Activated CD8-positive, alpha-beta memory T cell treated with anti-CD3 and anti-CD28 coated beads, Interleukin-2, amount 50 U/mL, for 48 hours (primary cell): ENCODE results near the gene ANGEL2.
A peak's percentile ranks its signal among the peaks of the same experiment; 100 is the strongest.
"Not testable (repeated sequence)": the region's sequence is repeated elsewhere in the genome, so short reads cannot be mapped to it uniquely, and the experiment has no call there.

ENCODE experiments used
- DNase-seq: peaks from one replicate; pipeline ENCODE4 v3.0.0-alpha.2; 2020

ANGEL2 gene

DNA sequence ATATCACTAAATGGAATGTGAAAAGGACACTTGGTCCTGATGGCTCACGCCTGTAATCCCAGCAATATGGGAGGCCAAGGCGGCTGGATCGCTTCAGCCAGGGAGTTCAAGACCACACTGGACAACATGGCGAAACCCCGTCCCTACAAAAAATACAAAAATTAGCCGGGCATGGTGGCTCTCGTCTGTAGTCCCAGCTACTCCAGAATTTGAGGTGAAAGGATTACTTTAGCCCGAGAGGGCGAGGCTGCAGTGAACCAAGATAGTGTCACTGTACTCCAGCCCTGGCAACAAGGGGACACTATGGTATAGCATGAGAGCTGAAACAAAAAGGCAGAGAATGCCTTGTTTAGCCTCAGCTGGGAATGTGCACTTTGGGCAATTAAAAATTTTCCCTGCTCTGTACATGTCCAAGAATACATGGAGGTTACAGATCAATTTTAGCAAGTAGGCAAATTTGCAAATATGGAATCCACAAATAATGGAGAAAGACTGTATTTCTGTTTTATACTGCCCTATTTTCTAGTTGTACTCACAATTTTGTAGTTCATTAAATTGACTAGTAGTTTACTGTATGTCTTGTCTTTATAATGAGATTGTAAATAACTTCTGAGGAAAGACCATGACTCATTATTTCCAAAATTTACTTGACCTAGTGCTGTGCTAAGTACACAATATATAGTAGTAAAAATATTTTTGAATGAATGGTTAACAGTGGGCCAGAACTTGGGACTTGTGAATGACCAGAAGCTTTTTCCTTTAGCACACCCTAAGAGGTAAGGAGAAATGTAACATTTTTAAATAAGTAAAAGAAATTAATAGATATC lies 2.0 kb upstream of the ANGEL2 start:
- DNase-seq: no peak

DNA sequence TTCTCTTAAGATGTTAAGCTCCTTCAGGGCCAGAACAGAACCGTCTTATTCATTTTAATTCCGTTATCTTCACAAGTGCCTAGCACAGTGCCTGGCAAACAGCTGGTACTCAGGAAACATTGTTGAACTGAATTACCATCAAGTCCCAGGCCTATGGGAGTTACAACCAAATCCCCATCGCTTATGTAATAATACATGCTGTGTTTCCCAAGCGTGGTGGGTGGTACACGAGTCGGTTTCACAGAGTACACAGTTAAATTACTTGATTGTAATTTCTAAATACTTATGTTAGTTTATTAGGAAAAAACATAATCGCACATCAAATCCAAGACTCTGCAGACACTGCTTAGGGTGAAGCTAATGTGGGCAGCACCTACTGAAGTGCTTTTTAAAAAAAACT lies 1.0 kb downstream of the ANGEL2 start:
- DNase-seq: no peak

GRCh38 chr1:213008564-213008963 lies 7.1 kb downstream of the ANGEL2 start:
- no peak for DNase-seq

DNA sequence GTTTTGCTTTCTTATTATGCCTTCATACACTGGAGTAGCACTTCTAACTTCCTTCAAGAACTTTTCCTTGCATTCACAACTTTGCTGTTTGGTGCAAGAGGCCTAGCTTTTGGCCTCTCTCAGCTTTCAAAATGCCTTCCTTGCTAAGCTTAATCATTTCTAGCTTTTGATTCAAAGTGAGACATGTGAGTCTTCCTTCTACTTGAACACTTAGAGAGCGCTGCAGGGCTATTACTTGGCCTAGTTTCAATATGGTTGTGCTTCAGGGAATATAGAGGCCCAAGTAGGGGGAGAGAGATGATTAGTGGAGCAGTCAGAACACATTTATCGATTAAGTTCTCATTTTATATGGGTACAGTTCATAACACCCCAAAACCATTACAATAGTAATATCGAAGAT lies 12.4 kb downstream of the ANGEL2 start:
- no peak for DNase-seq

DNA sequence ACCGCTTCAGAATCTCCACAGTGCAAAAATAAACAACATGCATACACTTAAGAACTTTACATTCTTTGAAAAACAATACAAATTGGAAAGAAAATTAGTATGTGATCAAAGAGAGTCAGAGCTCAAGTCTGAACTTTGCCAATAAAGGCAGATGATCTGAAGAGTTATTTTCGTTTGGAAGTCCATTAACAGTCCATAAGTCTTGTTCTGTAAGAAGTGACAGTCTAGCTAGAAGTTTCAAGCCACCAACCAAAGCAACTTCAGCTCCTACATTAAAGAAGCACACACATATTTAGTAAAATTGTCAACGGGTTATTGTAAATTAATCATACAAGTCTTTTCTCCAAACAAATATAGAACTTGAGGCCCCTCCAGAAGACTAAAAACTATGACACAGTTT lies 20.7 kb downstream of the ANGEL2 start:
- DNase-seq: no peak

- not testable (repeated sequence) for DNase-seq
Observed at GRCh38 chr1:212993960-212994359, 21.7 kb downstream of the ANGEL2 start.

- no peak for DNase-seq
Observed at GRCh38 chr1:212990276-212990675, 25.4 kb downstream of the ANGEL2 start.

DNA sequence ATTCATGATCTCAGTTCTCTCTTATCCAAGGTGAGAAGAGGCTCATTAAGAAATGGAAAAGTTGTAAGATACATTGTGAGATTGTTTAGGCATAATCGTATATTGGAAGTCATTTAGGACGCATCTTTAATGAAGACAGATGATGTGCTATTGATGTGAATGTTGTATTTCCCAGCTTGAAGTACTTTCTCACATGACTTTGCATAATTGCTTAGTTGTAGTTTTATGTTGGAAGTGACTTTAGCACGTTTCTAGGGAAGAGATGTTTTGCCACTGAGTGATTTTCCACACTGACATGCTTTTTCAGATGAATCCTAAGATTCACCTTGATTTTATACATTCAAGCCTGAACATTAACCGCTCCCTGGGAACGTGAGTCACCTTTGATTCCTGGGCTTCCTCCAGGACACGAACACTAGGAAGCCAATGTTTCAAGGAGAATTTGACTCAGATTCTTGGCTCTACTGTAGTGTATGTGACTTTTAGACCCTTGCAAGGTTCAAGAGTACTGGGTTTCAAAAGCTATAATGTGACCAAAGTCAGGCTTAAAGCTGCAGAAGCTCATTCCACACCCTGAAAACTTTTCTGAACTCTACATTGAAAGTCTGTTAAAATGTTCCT lies 27.9 kb downstream of the ANGEL2 start:
- no peak for DNase-seq

DNA sequence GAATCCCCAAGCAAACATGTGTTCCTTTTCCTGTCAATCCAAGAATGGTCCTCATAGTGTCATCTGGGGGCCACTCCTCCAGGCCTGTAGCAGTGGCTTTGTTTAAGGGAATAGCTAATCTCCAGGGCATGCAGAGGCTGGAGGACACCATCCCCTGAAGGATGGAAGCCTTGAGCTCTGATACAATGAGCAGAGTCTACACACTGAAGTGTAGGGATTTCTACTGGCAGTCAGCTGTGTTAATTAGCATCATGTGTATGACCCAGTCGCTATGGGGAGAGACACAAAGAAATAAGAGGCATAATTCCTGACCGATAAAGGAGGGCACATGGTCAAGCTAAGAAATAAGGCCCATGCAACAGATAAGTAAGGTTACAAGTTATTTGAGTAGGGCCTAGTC lies 29.1 kb downstream of the ANGEL2 start:
- DNase-seq: no peak

- no peak for DNase-seq
Observed at GRCh38 chr1:212984522-212985291, 31.0 kb downstream of the ANGEL2 start.

- DNase-seq: no peak
Observed at GRCh38 chr1:212983482-212983881, 32.2 kb downstream of the ANGEL2 start.

- no peak for DNase-seq
Observed at GRCh38 chr1:212982430-212983152, 33.1 kb downstream of the ANGEL2 start.

DNA sequence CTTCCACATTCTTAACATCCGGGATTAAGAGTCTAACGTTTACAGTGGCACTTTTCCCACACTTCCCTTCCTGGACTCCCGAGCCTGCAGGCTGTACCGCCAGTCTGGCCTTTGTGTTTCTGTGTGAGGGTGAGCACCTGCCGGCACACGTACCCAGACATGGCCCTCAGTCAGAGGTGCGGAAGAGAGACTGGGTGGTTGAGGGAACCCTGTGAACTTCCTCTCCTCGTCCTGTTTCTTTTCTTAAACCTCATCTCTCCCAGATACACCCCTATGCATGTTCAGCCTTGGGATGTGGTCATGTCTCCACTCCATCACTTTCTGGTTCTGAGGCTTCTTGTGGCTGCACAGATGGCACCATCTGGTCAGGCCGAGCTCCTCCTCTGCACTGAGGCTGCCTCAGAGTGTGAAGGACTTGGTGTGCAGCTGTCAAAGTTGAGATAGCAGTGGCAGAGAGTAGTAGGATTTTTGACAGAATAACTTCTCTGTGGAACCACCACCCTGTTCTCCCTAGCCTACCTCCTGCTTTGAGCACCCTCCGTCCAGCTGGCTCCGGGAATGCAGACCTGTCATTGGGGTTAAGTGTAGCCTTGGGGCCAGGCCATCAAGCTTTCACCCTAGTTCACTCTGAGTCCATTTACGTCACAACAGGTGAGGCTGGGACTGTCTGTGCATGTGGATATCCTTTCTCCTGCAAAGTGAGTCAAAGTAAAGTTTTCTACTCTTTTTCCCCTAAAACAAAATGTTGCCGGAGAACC lies 33.9 kb downstream of the ANGEL2 start:
- no peak for DNase-seq

DNA sequence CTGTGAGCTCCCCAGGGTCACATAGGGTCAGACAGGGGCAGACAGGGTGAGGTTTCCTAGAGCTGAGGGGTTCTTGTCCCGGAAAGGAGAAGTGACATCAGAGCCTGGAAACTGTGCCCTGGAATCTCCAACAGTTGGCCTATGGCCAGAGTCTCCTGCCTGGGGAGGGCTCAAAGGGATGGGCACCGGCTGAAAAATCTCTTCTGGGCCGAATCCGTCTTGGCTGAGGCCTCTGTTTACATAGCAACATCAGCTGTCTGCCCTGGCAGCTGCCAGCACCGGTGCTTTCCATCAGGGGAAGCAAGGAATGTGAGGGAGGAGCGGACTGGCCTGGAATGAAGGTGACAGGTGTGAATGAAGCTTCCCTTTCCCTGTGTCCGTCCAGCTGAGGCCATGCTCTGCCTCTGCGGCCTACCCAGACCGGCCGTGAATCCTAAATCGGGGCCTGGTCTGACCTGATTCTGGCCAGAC lies 34.6 kb downstream of the ANGEL2 start:
- no peak for DNase-seq

DNA sequence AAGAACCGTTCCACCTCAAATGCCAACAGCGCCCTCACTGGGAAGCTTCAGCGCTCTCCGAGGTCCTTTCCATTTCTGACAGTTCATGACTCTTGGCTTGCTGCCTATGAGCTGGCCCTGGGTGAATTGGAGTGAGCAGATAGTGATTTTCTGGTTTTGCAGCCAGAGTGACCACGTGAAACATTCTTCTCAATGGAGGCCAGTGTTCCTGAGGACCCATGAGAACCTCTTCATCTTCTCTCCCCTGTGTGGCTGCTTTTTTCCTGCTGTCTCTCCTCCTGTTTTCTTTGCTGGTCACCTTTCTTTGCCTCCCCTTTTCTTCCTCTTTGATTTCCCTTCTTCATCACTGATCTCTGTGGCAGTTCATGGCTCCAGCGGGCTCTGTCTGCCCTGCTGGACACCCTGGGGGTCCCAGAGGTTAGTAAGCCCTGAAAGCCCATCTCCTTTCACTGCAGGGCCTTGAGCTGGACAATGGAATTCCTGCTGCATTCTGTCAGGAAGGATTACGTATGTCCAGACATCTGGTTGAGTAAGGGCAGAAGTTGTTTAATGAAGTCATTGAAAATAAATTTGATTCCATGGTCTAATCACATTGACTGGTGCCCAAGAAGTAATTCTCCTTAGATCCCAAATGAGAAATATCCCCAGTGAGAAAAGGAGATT lies 35.4 kb downstream of the ANGEL2 start:
- DNase-seq: no peak

DNA sequence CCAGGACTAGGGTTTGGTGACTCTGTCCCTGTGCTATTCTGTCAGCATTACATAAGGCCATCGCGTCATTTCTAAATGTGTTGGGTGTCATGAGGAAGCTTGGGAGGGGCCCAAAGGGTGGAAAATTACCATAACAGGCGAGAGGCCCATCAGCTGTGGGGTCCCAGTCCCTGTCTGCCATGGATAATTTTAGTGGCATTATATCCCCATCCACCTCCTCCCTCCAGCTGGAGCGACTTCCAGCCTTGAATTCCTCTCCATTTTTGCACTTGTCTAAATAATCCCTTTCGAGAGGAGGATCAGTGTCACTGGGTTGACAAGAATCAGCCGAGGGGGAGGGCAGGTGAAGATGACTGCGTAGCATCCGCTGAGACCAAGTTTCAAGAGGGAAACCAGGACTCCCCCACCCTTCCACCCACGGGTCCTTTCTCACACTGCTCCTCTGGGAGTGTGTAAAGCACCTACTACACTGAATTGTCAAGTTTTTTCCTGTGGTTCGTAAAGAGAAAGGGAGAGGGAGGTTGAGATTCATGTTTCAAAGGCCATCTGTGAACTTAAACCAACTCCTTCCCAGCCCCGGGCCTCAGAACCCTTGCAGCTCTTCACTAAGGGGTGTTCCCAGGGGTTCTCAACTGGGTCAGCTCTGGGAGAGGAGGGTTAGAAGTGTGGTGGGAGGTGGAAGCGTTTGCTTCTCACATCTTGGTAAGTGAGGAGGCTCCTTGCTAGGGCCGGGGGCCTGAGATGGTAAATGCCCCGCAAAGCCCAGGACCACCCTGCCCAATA lies 36.1 kb downstream of the ANGEL2 start:
- DNase-seq: no peak

DNA sequence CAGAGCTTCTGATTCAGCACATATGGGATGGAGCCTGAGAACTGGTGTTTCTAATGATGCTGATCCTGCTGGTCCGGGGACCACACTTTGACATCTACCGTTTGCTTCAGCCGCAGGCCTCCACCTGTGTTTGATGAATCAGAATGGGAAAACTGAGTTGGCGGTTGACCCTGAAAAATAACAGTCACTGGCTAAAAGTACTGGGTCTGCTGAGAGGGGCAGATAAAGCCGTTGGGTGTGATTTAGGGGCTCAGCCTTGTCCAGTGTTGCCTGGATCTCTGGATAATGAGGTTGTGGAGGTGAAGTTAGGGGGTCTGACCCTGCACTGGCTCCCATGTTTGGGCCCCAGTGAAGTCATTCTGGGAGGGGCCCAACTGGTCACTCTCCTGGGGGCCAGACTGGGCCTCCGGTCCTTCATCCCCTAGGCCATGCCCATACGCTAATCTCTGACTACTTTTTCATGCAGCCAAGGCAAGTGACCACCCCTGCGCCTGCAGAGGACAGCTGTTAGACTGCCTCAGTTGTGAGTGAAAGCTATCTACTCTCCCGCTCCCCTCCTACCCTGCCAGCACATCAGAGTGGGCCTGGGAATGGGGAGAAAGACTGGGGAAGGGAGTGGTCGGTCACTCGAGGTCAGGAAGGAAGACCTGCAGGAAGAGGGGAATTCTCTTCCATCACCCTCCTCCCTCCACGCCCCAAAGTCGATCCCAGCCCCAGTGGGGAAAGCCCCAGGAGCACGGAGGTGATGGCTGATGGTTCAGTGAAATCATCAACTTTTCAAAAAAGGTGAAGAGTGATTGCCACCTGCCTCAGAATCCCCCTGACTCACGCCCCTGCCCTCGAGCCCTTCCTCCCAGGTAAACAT lies 37.7 kb downstream of the ANGEL2 start:
- DNase-seq: no peak

- peak; percentile 37 for DNase-seq
Observed at GRCh38 chr1:212976586-212976985, 39.1 kb downstream of the ANGEL2 start.

GRCh38 chr1:212975111-212975918 lies 40.4 kb downstream of the ANGEL2 start:
- DNase-seq: peak; percentile 20
